Coronary artery (tissue), 2 donors: ENCODE results near the gene CPXM2.
A peak's percentile ranks its signal among the peaks of the same experiment; 100 is the strongest.

Experiments
- DNase-seq: peaks from one replicate; pipeline ENCODE4 v3.0.0-alpha.2; 2017; ENCODE audit warnings: low spot score
- H3K27ac ChIP-seq, 2 donors: fragments of 200-600 bp; sonication (generic); one replicate each; pipeline ENCODE4 v1.5.1; 2016 to 2019
- H3K4me3 ChIP-seq: fragments of 200-600 bp; sonication (generic); 2 replicates; pipeline ENCODE4 v1.5.1; 2016; ENCODE audit warnings: mild to moderate bottlenecking, moderate library complexity
- TF ChIP-seq, protein P1 (sequence below): fragments of 200-600 bp; sonication (generic); IDR thresholded peaks from one replicate; pipeline ENCODE4 v1.5.1; 2019; ENCODE audit warnings: antibody characterized with exemption

The CPXM2 gene

DNA sequence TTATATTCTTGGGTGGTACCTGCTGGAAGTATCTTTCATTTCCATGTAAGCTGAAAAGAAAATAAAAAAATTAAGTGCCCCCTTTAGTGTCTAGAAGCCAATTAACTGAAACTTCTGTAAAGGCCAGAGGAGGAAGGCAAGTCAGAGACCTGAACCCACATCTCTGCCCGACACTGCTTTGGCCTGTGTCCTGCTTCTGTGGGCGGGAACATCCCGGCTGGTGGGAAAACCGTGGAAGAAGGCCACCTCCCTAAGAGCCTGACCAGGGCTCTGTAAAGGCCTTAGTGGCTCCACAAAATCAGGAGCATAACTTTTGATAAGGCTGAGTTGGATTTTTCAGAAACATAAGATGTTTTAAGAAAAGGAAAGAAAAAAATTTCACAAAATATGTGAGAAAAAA is 9.4 kb downstream of the CPXM2 start:
- Histone ChIP-seq H3K27ac (peak overlapping the region; percentile 59 to 86), H3K4me3 (no peak overlapping the region)
- TF ChIP-seq, protein P1, sequence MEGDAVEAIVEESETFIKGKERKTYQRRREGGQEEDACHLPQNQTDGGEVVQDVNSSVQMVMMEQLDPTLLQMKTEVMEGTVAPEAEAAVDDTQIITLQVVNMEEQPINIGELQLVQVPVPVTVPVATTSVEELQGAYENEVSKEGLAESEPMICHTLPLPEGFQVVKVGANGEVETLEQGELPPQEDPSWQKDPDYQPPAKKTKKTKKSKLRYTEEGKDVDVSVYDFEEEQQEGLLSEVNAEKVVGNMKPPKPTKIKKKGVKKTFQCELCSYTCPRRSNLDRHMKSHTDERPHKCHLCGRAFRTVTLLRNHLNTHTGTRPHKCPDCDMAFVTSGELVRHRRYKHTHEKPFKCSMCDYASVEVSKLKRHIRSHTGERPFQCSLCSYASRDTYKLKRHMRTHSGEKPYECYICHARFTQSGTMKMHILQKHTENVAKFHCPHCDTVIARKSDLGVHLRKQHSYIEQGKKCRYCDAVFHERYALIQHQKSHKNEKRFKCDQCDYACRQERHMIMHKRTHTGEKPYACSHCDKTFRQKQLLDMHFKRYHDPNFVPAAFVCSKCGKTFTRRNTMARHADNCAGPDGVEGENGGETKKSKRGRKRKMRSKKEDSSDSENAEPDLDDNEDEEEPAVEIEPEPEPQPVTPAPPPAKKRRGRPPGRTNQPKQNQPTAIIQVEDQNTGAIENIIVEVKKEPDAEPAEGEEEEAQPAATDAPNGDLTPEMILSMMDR = no peak
- peak; percentile 64 for DNase-seq

DNA sequence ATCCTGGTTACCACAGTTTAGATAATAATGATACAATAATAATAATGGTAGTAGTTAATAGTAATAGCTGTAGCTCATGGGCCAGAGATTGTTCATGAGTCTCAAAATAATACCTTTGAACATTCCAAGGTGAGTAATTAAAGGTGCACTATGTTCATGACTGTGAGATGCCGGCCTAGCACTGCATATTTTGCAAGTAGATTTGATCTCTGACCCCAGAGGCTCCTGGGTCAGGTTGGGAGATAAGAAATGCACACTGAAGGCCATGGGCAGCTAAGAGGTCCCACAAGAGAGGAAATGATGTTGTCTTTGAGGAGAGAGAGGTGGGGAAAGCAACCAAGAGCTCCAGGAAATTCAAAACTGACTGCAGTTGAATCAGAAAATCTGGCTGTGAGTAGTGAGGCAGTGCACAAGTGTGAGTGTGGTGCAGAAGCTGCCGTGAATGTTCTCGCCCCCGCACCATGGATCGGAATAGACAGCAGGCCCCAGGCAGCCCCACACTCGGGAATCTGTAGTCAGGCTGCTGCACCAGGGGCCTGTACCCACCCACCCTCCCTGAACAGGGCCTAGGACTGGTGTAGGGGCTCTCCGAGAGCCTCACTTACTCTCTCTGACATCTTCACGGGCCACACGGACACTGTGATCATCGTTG is 11.9 kb downstream of the CPXM2 start:
- peak overlapping the region in 1 of 2 donors; percentile 42 for H3K27ac ChIP-seq
- TF ChIP-seq, protein P1 = no peak
- peak; percentile 49 for DNase-seq
- H3K4me3 ChIP-seq = no peak overlapping the region

DNA sequence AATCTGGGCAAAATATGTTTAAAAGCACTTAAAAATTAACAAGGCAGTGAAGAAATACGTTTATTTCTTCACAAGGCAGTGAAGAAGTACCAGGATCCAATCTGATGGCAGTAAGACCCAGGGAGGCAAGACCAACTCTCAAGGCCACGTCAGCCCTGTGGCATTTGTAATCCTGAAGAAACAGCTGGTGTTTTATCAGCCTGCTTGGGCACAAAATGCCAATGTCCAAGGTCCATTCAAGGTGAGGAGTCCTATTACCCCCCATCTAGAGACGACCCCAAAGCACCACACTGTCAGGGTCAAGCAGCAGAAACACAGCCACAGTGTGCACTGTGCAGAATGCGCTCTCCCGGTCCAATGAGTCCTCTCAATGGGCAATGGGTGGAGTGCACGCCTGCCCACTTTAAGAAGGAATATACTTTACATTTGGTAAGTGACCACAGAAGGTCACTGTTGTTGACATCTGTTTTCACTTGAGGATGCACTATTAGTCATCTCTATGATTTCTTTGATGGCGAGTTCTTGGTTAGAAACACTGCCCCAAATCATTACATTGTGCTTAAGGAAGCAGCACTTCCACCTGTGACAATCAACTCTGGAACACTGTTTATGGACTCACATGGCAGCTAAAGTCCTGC is 12.8 kb downstream of the CPXM2 start:
- Histone ChIP-seq H3K27ac (peak overlapping the region in 1 of 2 donors; percentile 42), H3K4me3 (no peak overlapping the region)
- peak; percentile 55 for DNase-seq
- TF ChIP-seq, protein P1 = no peak

DNA sequence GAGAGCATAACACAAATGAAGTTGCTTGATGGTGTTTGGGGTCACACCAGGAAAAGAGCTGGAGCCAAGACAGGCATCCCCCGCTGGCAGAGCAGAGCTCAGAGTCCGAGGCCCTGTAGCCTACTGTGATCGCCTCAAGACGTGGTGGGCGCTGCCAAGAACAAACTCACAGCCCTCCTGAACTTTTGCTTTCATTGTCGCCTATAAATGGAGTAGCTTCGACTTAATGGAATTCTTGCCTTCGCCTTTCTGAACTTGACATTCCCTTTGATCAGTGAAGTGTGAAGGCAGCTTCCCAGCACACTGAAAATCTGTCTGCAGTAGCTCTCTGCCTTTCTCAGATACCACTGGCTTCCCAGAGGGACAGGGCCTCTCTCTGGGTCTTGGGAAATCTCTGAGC is 21.3 kb downstream of the CPXM2 start:
- no peak for DNase-seq
- TF ChIP-seq, protein P1 = no peak
- no peak overlapping the region for H3K4me3 ChIP-seq
- H3K27ac ChIP-seq = peak overlapping the region in 1 of 2 donors; percentile 20

DNA sequence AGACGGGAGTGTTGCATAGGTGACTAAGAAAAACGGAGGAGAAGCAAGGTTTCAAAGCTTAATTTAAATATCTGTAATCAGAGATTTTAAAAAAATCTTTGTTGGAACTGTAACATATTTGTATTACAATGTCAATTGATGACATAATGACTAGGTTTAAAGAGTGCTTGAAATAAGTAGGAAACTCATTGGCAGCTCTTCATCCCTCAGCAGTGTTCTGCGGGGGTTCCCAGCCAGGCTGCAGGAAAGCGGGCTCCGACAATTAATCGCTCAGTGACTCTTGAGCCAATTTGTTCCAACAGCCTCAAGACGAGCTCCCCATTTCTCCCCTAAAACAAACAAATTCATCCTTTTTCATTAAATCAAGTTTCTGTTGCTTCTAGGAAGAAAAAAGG is 22.6 kb downstream of the CPXM2 start:
- H3K27ac ChIP-seq = peak overlapping the region; percentile 6 to 67
- no peak overlapping the region for H3K4me3 ChIP-seq
- TF ChIP-seq, protein P1 = no peak
- DNase-seq = no peak

DNA sequence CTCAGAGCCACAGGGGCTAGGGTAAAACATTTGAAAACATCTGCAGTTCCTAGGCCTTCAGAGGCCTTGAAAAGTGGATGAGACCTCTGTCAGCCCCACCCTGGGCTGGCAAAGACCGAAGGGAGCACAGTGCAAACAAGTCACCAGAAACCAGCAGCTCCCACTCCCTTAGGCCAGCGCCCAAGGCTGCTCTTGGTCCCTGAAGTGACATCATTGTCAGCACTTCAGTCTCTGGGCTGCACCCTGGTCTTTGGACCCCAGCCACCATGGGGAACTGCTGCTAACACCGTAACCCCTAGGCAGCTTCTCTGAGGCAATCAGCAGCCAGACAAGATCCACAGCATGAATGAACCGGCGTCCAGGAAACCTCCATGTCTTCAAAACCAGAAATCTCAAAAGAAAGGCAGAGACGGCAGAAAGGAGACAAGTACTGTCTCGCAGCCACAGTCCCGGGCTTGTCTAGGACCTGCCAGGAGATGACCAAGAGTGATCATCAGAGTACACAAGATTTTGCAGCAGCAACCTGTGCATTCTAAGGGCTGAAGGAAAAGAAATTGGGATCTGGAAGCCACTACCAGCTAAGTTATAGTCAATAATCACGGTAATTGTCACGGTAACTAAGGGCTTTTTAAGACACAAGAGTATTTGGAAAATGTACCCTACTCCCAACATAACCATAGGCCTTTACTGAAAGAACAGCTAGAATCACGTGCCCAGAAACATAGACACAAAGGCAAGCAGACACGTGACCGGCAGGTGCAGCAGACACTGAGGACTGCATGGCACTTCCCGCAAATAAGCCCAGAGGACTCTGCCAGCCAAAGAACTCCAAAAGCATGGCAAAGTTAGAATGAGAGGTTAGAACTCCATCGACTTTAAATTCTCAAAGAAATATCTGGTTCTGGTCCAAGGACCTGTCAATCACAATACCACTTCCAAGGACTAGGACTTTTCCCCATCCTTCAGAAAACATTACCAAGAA is 23.3 kb downstream of the CPXM2 start:
- TF ChIP-seq, protein P1 = no peak
- H3K27ac ChIP-seq = peak overlapping the region; percentile 19 to 67
- no peak for DNase-seq
- no peak overlapping the region for H3K4me3 ChIP-seq
